HCT116 (cell line): ENCODE measurements around the gene CATSPERE. TPM values are rescaled to one million over a fixed set of nuclear protein-coding genes. Genes with fewer than 3 reads are reported as not detected.
A peak's percentile ranks its signal among the peaks of the same experiment; 100 is the strongest.

ENCODE experiments used
- ATAC-seq: fragments of 200-7000 bp; cut with Tn5 transposase; 2 replicates; pipeline ENCODE4 v1.9.1; 2020; ENCODE audit warnings: mild to moderate bottlenecking, moderate library complexity
- Bru-seq: library from RNA; stranded (reverse); fragments of 400-500 nt; gene quantifications from one replicate; lab custom pipeline; 2021; lab: Mats Ljungman, UMichigan
- BruChase-seq, 2 experiments: library from RNA; stranded (reverse); fragments of 400-500 nt; gene quantifications; one replicate each; lab custom pipeline; 2021; lab: Mats Ljungman, UMichigan
- BruUV-seq: library from RNA; stranded (reverse); fragments of 400-500 nt; replicated peaks from 2 replicates; lab custom pipeline; 2021; lab: Mats Ljungman, UMichigan
- CTCF ChIA-PET: fragments of 300-600 bp; sonication (Branson Sonifier 250); formaldehyde crosslinking; loops from one replicate; lab custom pipeline; 2021; ENCODE audit warnings: antibody characterized with exemption; lab: Charles Lee
- POLR2A ChIA-PET: fragments of 300-600, 350-600 bp; sonication (Branson Sonifier 250); formaldehyde crosslinking; loops from one replicate; lab custom pipeline; 2021; ENCODE audit warnings: antibody characterized with exemption; lab: Charles Lee
- RAD21 ChIA-PET, 2 experiments: fragments of 300-600 bp; sonication (Branson Sonifier 250); formaldehyde crosslinking; loops; one replicate each; lab custom pipeline; 2023; ENCODE audit warnings: low total read pairs in 2 of 2; ENCODE audit not compliant: uncharacterized antibody in 2 of 2, unreplicated experiment in 2 of 2, low non-redundant PET in 1 of 2; lab: Charles Lee
- DNase-seq: peaks from one replicate; pipeline ENCODE4 v3.0.0-alpha.2; 2010; ENCODE audit warnings: low read depth, low spot score
- H2AFZ ChIP-seq: fragments of 200-600 bp; shearing (Covaris generic), sonication (generic); 2 replicates; pipeline ENCODE4 v1.6.1; 2017; ENCODE audit warnings: low read depth, mixed run types, mixed read lengths, antibody characterized with exemption, low read length; ENCODE audit not compliant: poor library complexity, severe bottlenecking
- H3K27ac ChIP-seq: 2 replicates; pipeline ENCODE4 v1.5.1; 2012; ENCODE audit warnings: low read depth, low read length
- H3K27me3 ChIP-seq: fragments of 200-600 bp; sonication (generic); 2 replicates; pipeline ENCODE4 v1.6.1; 2016; ENCODE audit warnings: mixed run types, low read length, mixed read lengths; ENCODE audit not compliant: insufficient read depth
- H3K36me3 ChIP-seq, 2 experiments: fragments of 200-500 bp in 1 of 2; fragments of 200-600 bp in 1 of 2; sonication (Bioruptor generic) in 1 of 2; sonication (generic) in 1 of 2; 2 replicates each; pipeline versions ENCODE4 v1.5.1 to v1.6.1; 2014 to 2016; ENCODE audit warnings: low read length in 2 of 2, inconsistent platforms in 1 of 2, mixed read lengths in 1 of 2, mixed run types in 1 of 2; ENCODE audit not compliant: insufficient read depth in 2 of 2, control insufficient read depth in 1 of 2
- H3K4me1 ChIP-seq, 2 experiments: fragments of 200-600 bp in 1 of 2; sonication (generic) in 1 of 2; 2 replicates each; pipeline versions ENCODE4 v1.5.1 to v1.6.1; 2012 to 2017; ENCODE audit warnings: low read length in 2 of 2, inconsistent platforms in 1 of 2, mild to moderate bottlenecking in 1 of 2, mixed read lengths in 1 of 2, mixed run types in 1 of 2, moderate library complexity in 1 of 2; ENCODE audit not compliant: insufficient read depth in 2 of 2, control insufficient read depth in 1 of 2
- H3K4me2 ChIP-seq: fragments of 200-600 bp; sonication (generic); 2 replicates; pipeline ENCODE4 v1.6.1; 2017; ENCODE audit warnings: mixed run types, low read length, mixed read lengths
- H3K4me3 ChIP-seq, 2 experiments: fragments of 200-600 bp in 1 of 2; sonication (generic) in 1 of 2; replicated peaks in 1 of 2; 2 replicates each; pipeline ENCODE4 v1.5.1; 2011 to 2016; ENCODE audit warnings: low read length in 2 of 2, control low read depth in 1 of 2, low read depth in 1 of 2, mild to moderate bottlenecking in 1 of 2, mixed read lengths in 1 of 2, mixed run types in 1 of 2
- H3K79me2 ChIP-seq: fragments of 200-600 bp; sonication (generic); 2 replicates; pipeline ENCODE4 v1.6.1; 2017; ENCODE audit warnings: mild to moderate bottlenecking, mixed run types, low read length, moderate library complexity, mixed read lengths; ENCODE audit not compliant: insufficient read depth
- H3K9ac ChIP-seq: fragments of 200-600 bp; sonication (generic); 2 replicates; pipeline ENCODE4 v1.6.1; 2016; ENCODE audit warnings: low read length, mixed read lengths
- H3K9me2 ChIP-seq: fragments of 200-600 bp; sonication (generic), shearing (Covaris generic); 2 replicates; pipeline ENCODE4 v1.6.1; 2017; ENCODE audit warnings: mixed run types, mild to moderate bottlenecking, moderate library complexity; ENCODE audit not compliant: insufficient read depth
- H3K9me3 ChIP-seq, 2 experiments: fragments of 200-500 bp in 1 of 2; fragments of 200-600 bp in 1 of 2; sonication (Bioruptor generic) in 1 of 2; sonication (generic) in 1 of 2; 2 replicates each; pipeline ENCODE4 v1.6.1; 2014 to 2017; ENCODE audit warnings: low read length in 2 of 2, mixed read lengths in 2 of 2, inconsistent platforms in 1 of 2, low read depth in 1 of 2, mild to moderate bottlenecking in 1 of 2, mixed run types in 1 of 2, moderate library complexity in 1 of 2; ENCODE audit not compliant: control insufficient read depth in 1 of 2, insufficient read depth in 1 of 2
- H4K20me1 ChIP-seq: fragments of 200-600 bp; sonication (generic), shearing (Covaris generic); 2 replicates; pipeline ENCODE4 v1.6.1; 2017; ENCODE audit warnings: mixed run types, mild to moderate bottlenecking, moderate library complexity; ENCODE audit not compliant: insufficient read depth
- CEBPB ChIP-seq: IDR thresholded peaks from 2 replicates; pipeline ENCODE4 v1.6.1; 2012; ENCODE audit warnings: low read depth
- REST ChIP-seq: IDR thresholded peaks from 2 replicates; pipeline ENCODE4 v1.6.1; 2012; ENCODE audit warnings: low read depth
- ZFX ChIP-seq: fragments of 450-650 bp; IDR thresholded peaks from 2 replicates; pipeline ENCODE4 v1.6.1; 2017
- intact Hi-C: fragments of 100-400 bp; cut with micrococcal nuclease; formaldehyde crosslinking; loops from 2 replicates; pipeline ENCODE4 v1.10.0; 2022
- long read RNA-seq: library from polyadenylated mRNA; unstranded; transcript quantifications from one replicate; pipeline ENCODE4 v2.0.0, GENCODE V29; 2021; ENCODE audit not compliant: unreplicated experiment
- polyA plus RNA-seq: library from polyadenylated mRNA; unstranded; fragments of >200 nt; gene quantifications from 2 replicates; pipeline ENCODE4 v1.2.1, GENCODE V29; 2012; ENCODE audit warnings: missing spikeins
- total RNA-seq: library from RNA; stranded (reverse); gene quantifications from one replicate; pipeline ENCODE4 v1.2.1, GENCODE V29; 2021; ENCODE audit not compliant: unreplicated experiment

CATSPERE gene
- 0.34 TPM for total RNA-seq
- 0.07 and 0.11 TPM in 2 replicates for polyA plus RNA-seq
- Bru-seq, nascent RNA: percentile 33 among the genes with signal in this experiment
- BruChase-seq, experiment 1, labeled RNA remaining after a 6-hour chase: percentile 24 among the genes with signal in this experiment
- percentile 37 among the genes with signal in this experiment for BruChase-seq, experiment 2, labeled RNA remaining after a 2-hour chase
- long read RNA-seq: 0 reads

GRCh38 chr1:244461245-244462071 lies at the start of gene CATSPERE:
Gene CATSPERE, plus strand, starts transcription at chr1:244461273. Its CDS starts 157 bp downstream, at chr1:244461430.
- RAD21 ChIA-PET: no interaction called here
- no peak for ATAC-seq
- POLR2A ChIA-PET: no interaction called here
- H3K79me2 ChIP-seq: no peaks in the 10 kb centered on the region
- TF ChIP-seq CEBPB (no peak), ZFX (no peak), REST (no peak)
- H3K9ac ChIP-seq: no peak within 1 kb of the TSS
- no peak within 1 kb of the TSS for H3K27ac ChIP-seq
- H3K9me2 ChIP-seq: no peaks in the 10 kb centered on the region
- H3K9me3 ChIP-seq: no peaks in the 10 kb centered on the region
- peak within 1 kb of the TSS; percentile 25; the same call in 1 of the 2 replicates for H3K4me2 ChIP-seq
- no peaks in the 10 kb centered on the region for H4K20me1 ChIP-seq
- BruUV-seq: no TSS peak
- H3K27me3 ChIP-seq: no peaks in the 10 kb centered on the region
- CTCF ChIA-PET: no interaction called here
- no peaks in the 10 kb centered on the region for H3K36me3 ChIP-seq
- H2AFZ ChIP-seq: no peak within 1 kb of the TSS
- no peak within 1 kb of the TSS for H3K4me3 ChIP-seq
- intact Hi-C loops: no loop called here
- H3K4me1 ChIP-seq: peaks cover 0 to 6% of the 10 kb centered on the region in 2 experiments; a peak in 1 of 4 replicates
- no peak for DNase-seq
